Hair follicular keratinocyte (primary cell): ENCODE data around the gene KANSL2. TPM values are rescaled to one million over a fixed set of nuclear protein-coding genes. Genes with fewer than 3 reads are reported as not detected.

Source experiments
- total RNA-seq: library from RNA; depleted of rRNA; stranded (reverse); fragments of >200 nt; gene quantifications from 2 replicates; pipeline ENCODE4 v1.2.3, GENCODE V29; 2015

The KANSL2 gene, protein sequence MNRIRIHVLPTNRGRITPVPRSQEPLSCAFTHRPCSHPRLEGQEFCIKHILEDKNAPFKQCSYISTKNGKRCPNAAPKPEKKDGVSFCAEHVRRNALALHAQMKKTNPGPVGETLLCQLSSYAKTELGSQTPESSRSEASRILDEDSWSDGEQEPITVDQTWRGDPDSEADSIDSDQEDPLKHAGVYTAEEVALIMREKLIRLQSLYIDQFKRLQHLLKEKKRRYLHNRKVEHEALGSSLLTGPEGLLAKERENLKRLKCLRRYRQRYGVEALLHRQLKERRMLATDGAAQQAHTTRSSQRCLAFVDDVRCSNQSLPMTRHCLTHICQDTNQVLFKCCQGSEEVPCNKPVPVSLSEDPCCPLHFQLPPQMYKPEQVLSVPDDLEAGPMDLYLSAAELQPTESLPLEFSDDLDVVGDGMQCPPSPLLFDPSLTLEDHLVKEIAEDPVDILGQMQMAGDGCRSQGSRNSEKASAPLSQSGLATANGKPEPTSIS
- 52.6 and 71.8 TPM in 2 replicates for total RNA-seq

DNA sequence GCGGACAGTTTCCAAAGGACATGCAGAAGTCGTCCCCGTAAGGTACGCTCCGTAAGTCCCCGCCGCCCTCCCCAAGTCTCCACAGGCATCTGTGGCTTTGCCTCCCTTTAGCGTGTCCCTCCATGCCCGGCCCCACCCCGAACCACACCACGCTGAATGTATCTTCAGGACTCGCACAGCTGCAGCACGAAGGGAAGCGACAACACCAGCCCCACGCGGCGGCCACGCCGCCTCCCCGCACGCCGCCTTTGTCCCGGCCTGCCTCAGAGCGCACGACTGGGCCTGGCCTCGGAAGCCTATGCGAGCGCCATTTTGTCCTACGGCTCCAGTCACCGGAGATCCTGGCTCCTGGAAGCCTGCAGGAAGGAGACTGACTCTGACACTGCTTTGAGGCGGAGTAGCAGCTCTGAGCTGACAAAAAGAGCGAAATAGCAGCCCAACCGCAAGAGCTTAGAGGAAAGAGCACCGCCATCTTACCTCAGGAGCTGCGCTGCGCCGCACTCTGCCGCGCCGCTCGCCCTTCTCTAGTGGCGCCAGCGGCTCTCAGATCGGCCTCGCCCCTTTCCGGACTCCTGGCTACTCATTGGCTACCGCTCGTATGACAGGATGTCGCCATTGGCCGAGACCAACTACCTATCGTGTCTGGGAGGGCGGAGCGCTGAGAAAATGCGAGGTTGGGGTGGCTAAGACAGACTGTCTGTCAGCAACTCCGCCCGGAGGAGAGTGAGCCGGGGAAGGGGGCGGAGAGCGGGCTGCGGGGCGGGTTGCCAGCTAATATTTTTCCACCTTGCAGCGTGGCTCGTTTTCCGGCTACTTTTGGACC, at the start of gene KANSL2:
Gene KANSL2 (minus strand): TSS at position 529 of the 823 bp plus-strand sequence. CDS start 606 bp downstream, outside the sequence.

DNA sequence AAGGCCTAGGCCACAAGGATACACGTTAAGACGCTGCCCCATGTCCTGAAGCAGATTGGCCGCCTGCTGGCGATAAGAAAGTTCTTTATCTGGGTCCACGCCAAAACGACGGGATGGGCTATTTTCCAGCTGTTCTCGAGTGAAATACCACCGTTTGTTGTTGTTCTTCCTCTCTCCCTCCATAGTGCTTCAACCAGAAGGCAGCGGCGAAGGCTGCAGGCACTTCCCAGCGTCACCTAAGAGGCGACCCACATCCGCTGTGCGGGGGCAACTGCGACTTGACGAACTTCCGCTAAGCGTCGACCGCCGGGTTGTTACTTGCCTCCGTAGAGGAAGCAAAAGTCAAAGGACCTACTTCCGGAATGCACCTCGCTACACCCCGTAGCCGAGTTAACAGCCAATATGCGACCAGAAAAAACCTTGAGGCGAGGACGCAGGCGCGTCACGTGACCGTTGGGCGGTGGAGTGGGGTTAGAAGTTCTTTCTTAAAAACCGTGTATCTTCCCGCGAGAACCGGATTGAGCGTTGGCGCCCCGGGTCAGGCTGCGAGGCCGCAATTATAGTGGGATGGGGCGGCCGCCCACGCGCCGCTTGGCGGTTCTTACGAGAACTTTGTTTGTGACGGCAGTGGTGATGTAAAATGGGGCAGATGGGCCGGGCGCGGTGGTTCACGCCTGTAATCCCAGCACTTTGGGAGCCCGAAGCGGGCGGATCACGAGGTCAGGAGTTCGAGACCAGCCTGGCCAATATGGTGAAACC, 34.6 kb upstream of the KANSL2 start, which contains the start of gene CCNT1:
Gene CCNT1 (minus strand): TSS at position 215 of the 759 bp plus-strand sequence. CDS start 32 bp downstream, at position 183.

Other genes starting within 250 kb of the KANSL2 start
- not detected in 2 replicates for gene ANP32D, start 209.7 kb downstream of the KANSL2 start, total RNA-seq
- 2.5 and 3.7 TPM in 2 replicates for gene C12orf54, start 199.7 kb downstream of the KANSL2 start, total RNA-seq
- gene OR8S1, start 156.6 kb downstream of the KANSL2 start, total RNA-seq = not detected in 2 replicates
- not detected in 2 replicates for gene LALBA, start 112.2 kb downstream of the KANSL2 start, total RNA-seq
- gene CCNT1, start 34.5 kb upstream of the KANSL2 start, total RNA-seq = 14.0 and 20.3 TPM in 2 replicates
- 5.7 and 11.2 TPM in 2 replicates for gene ADCY6, start 106.9 kb upstream of the KANSL2 start, total RNA-seq
- 10.6 and 10.9 TPM in 2 replicates for gene CACNB3, start 136.3 kb upstream of the KANSL2 start, total RNA-seq
- 41.8 and 56.9 TPM in 2 replicates for gene DDX23, start 169.9 kb upstream of the KANSL2 start, total RNA-seq
- gene RND1, start 183.6 kb upstream of the KANSL2 start, total RNA-seq = 0.16 TPM in 1 of 2 replicates, not detected in the other
- gene FKBP11, start 243.3 kb upstream of the KANSL2 start, total RNA-seq = 47.0 and 51.9 TPM in 2 replicates